Stimulated activated effector memory CD8-positive, alpha-beta T cell treated with anti-CD3 and anti-CD28 coated beads, Interleukin-12 subunit alpha, Interleukin-12 subunit beta, amount 100 ng/mL, for 72 hours (primary cell): Measurements from ENCODE around the gene DNAJB11.
"Not testable (repeated sequence)": the region's sequence is repeated elsewhere in the genome, so short reads cannot be mapped to it uniquely, and the experiment has no call there.

Experiments
- ATAC-seq: fragments of 150-1000 bp; cut with Tn5 transposase; 2 replicates; pipeline ENCODE4 v1.10.0; 2021
- DNase-seq, 2 donors: peaks; one replicate each; pipeline ENCODE4 v3.0.0; 2021 to 2022; ENCODE audit warnings: low spot score in 2 of 2
- H3K27ac Mint-ChIP-seq: one replicate; pipeline ENCODE4 v1.8.0; 2022; ENCODE audit warnings: mild to moderate bottlenecking, mixed read lengths
- H3K36me3 Mint-ChIP-seq: one replicate; pipeline ENCODE4 v1.8.0; 2022; ENCODE audit warnings: mild to moderate bottlenecking, mixed read lengths
- H3K4me1 Mint-ChIP-seq: one replicate; pipeline ENCODE4 v1.8.0; 2022; ENCODE audit warnings: mixed read lengths
- H3K4me3 Mint-ChIP-seq: one replicate; pipeline ENCODE4 v1.8.0; 2022; ENCODE audit warnings: mild to moderate bottlenecking, mixed read lengths
- H3K9me3 Mint-ChIP-seq: one replicate; pipeline ENCODE4 v1.8.0; 2022; ENCODE audit warnings: mixed read lengths

DNAJB11 gene

DNA sequence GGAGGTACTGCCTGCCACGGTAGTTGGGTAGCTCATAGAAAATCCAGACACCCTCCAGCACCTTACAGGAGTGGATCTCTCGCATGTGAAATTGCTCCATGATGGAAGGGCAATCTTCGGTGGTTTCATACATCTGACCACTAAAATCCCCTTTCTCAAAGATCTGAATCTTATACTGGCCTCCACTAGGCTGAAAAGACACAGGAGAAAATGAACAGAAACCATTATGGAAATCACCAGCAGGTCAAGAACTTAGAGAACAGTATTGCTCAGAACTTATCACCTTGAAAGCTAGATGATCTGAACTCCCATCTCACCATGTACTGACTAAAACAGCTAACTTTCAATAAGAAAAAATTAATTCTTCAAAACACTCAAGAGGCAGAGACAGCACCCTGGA lies 31.7 kb upstream of the DNAJB11 start:
- Mint-ChIP-seq H3K4me1 (peaks cover 50% of the 10 kb centered on the region), H3K4me3 (no peak overlapping the region), H3K27ac (no peak overlapping the region), H3K9me3 (no peaks in the 10 kb centered on the region), H3K36me3 (peaks cover 8% of the 10 kb centered on the region)
- ATAC-seq (peak; percentile 8), DNase-seq (no peak)

- H3K4me3 Mint-ChIP-seq, result no peak overlapping the region
- H3K9me3 Mint-ChIP-seq, result no peaks in the 10 kb centered on the region
- peaks cover 35% of the 10 kb centered on the region for H3K4me1 Mint-ChIP-seq
- H3K36me3 Mint-ChIP-seq, result peaks cover 22% of the 10 kb centered on the region
- DNase-seq (peak; percentile 72 to 84), ATAC-seq (peak; percentile 85)
- peak overlapping the region; percentile 13 for H3K27ac Mint-ChIP-seq
These were observed 30.2 kb upstream of the DNAJB11 start for GRCh38 chr3:186540221-186540834.

GRCh38 chr3:186540835-186541226 lies 29.7 kb upstream of the DNAJB11 start:
- Mint-ChIP-seq H3K4me1 (peaks cover 30% of the 10 kb centered on the region), H3K4me3 (no peak overlapping the region), H3K36me3 (peaks cover 27% of the 10 kb centered on the region), H3K27ac (peak overlapping the region; percentile 13), H3K9me3 (no peaks in the 10 kb centered on the region)
- peak; percentile 5 for ATAC-seq
- no peak for DNase-seq

DNA sequence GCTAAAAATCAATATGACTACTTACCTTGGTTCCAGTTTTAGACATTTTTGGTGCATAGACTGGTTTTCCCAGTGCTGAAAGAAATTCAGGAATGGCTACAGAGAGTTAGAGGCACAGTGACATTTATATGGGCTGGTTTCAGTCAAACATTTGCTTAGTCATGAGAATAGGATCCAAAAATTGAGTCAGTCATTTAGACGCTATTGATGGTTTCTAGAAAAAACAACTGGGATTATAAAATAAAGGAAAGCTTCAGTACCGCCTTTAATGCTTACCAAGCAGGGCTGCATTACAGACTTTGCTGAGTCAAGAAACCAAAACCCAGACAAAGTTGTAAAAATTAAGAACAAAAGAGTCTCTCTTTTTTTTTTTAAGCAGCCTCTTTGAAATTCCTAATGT lies 26.2 kb upstream of the DNAJB11 start, which contains the start of gene CRYGS:
TSS of gene CRYGS (minus strand) at position 100 of the 400 bp plus-strand sequence. CDS start at position 46, 54 bp downstream.
- Mint-ChIP-seq H3K4me1 (peaks cover 15% of the 10 kb centered on the region), H3K27ac (no peak within 1 kb of the TSS), H3K4me3 (no peak within 1 kb of the TSS), H3K36me3 (peaks cover 61% of the 10 kb centered on the region), H3K9me3 (no peaks in the 10 kb centered on the region)
- DNase-seq (no peak), ATAC-seq (no peak)

DNA sequence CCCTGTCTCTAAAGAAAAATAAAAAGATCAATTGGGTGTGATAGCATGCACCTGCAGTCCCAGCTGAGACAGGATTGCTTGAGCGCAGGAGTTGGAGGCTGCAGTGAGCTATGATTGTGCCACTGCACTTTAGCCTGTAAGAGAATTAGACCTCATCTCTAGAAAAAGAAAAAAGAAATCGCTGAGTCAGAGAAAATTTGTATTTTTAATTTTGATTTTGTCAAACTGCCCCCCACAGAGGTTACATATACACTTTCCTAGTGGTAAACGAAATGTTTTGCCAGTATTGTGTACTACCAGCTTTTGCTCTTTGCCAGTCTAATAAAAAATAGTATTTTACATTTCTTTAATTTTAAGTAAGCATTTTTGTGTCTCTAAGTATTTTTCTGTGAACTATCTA lies 21.0 kb upstream of the DNAJB11 start:
- Mint-ChIP-seq H3K4me1 (no peaks in the 10 kb centered on the region), H3K9me3 (no peaks in the 10 kb centered on the region), H3K36me3 (peaks cover 93% of the 10 kb centered on the region), H3K4me3 (no peak overlapping the region), H3K27ac (no peak overlapping the region)
- DNase-seq (no peak), ATAC-seq (no peak)

- ATAC-seq (no peak), DNase-seq (no peak)
- Mint-ChIP-seq H3K36me3 (peaks cover 93% of the 10 kb centered on the region), H3K4me3 (no peak overlapping the region), H3K27ac (no peak overlapping the region), H3K9me3 (no peaks in the 10 kb centered on the region), H3K4me1 (no peaks in the 10 kb centered on the region)
These were observed 19.1 kb upstream of the DNAJB11 start for GRCh38 chr3:186551387-186551786.

- H3K27ac Mint-ChIP-seq, result no peak overlapping the region
- H3K36me3 Mint-ChIP-seq, result peaks cover 93% of the 10 kb centered on the region
- ATAC-seq (no peak), DNase-seq (no peak)
- H3K4me1 Mint-ChIP-seq, result no peaks in the 10 kb centered on the region
- no peaks in the 10 kb centered on the region for H3K9me3 Mint-ChIP-seq
- H3K4me3 Mint-ChIP-seq, result no peak overlapping the region
These were observed 18.0 kb upstream of the DNAJB11 start for GRCh38 chr3:186552408-186553031.

- H3K36me3 Mint-ChIP-seq, result peaks cover 53% of the 10 kb centered on the region
- H3K9me3 Mint-ChIP-seq, result no peaks in the 10 kb centered on the region
- H3K4me3 Mint-ChIP-seq, result no peak overlapping the region
- peaks cover 62% of the 10 kb centered on the region for H3K4me1 Mint-ChIP-seq
- DNase-seq, result no peak
- ATAC-seq, result no peak
- peak overlapping the region; percentile 37 for H3K27ac Mint-ChIP-seq
These were observed 5.9 kb upstream of the DNAJB11 start for GRCh38 chr3:186564586-186564985.

GRCh38 chr3:186566772-186567071 lies 3.8 kb upstream of the DNAJB11 start:
- Mint-ChIP-seq H3K4me1 (peaks cover 55% of the 10 kb centered on the region), H3K36me3 (peaks cover 54% of the 10 kb centered on the region), H3K9me3 (no peaks in the 10 kb centered on the region), H3K27ac (peak overlapping the region; percentile 94), H3K4me3 (peak overlapping the region; percentile 93)
- no peak for DNase-seq
- ATAC-seq, result no peak

- Mint-ChIP-seq H3K4me1 (peaks cover 53% of the 10 kb centered on the region), H3K27ac (peak within 1 kb of the TSS; percentile 94), H3K36me3 (peaks cover 54% of the 10 kb centered on the region), H3K4me3 (peak within 1 kb of the TSS; percentile 93), H3K9me3 (no peaks in the 10 kb centered on the region)
- DNase-seq, result peak; percentile 100
- peak; percentile 76 for ATAC-seq
These were observed 3.2 kb upstream of the DNAJB11 start, which contains the start of gene TBCCD1 for GRCh38 chr3:186567072-186567921. Gene TBCCD1 (minus strand): TSS chr3:186567339. CDS start chr3:186564329, 3,010 bp downstream.

DNA sequence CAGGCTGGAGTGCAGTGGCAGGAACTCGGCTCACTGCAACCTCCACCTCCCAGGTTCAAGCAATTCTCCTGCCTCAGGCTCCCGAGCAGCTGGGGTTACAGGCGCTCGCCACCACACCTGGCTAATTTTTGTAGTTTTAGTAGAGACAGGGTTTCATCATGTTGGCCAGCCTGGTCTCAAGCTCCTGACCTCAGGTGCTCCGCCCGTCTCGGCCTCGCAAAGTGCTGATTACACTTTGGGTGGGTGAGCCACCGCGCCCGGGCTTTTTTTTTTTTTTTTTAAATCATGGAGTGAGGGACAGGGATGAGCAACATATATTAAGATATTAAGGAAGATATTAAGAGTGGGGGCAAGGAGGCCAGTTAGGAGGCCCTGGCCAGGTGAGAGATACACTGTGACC lies 1.2 kb upstream of the DNAJB11 start:
- H3K9me3 Mint-ChIP-seq, DNase-seq, ATAC-seq: not testable (repeated sequence)
- Mint-ChIP-seq H3K36me3 (peaks cover 54% of the 10 kb centered on the region), H3K4me3 (peak overlapping the region; percentile 93), H3K27ac (peak overlapping the region; percentile 98), H3K4me1 (peaks cover 39% of the 10 kb centered on the region)

GRCh38 chr3:186569779-186570095 lies 783 bp upstream of the DNAJB11 start:
- peak overlapping the region; percentile 93 for H3K4me3 Mint-ChIP-seq

DNA sequence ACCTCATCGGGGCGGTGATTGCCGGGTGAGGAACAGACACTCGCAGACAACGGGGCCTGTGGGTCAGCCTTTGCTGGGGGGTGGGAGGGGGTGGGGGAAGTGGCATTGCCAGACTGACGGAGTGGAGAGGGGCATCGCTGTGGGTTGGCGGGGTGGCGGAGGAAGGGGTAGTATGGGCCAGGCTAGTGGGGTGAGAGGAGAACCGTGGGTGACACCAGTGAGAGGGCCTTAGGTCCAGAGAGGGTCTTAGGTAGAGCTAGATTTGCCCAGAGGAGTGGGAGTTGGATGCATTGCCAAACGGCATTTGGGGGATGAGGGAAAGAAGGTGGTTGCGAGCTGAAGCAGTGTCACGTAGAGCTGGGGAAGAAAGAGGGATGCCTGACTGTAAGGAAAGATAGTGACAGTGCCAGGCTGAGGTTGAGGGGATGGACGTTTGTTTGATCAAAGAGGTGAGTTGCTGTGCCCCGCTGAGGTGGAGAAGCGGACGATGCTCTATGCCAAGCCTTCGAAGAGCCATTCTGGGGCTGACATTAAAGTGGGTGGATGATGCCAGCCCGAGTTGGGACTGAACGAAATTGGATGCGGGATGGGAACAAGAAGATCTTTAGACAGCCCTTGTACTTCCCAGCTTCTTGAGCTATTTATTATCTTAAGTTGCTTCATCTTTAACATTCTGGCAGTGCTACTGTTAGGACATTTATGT lies 572 bp downstream of the DNAJB11 start:
- ATAC-seq, result no peak
- Mint-ChIP-seq H3K9me3 (no peaks in the 10 kb centered on the region), H3K4me3 (peak overlapping the region; percentile 93), H3K27ac (peak overlapping the region; percentile 98), H3K4me1 (peaks cover 35% of the 10 kb centered on the region), H3K36me3 (peaks cover 70% of the 10 kb centered on the region)
- no peak for DNase-seq

More at GRCh38 chr3:186569779-186570095, 783 bp upstream of the DNAJB11 start:
- Mint-ChIP-seq H3K9me3 (no peaks in the 10 kb centered on the region), H3K36me3 (peaks cover 56% of the 10 kb centered on the region), H3K4me1 (peaks cover 35% of the 10 kb centered on the region), H3K27ac (peak overlapping the region; percentile 98)
- no peak for ATAC-seq
- no peak for DNase-seq

GRCh38 chr3:186571644-186572013 lies 1.1 kb downstream of the DNAJB11 start:
- H3K4me3 Mint-ChIP-seq, result peak overlapping the region; percentile 93
- DNase-seq, result no peak
- no peak for ATAC-seq
- peaks cover 75% of the 10 kb centered on the region for H3K36me3 Mint-ChIP-seq
- H3K4me1 Mint-ChIP-seq, result peaks cover 30% of the 10 kb centered on the region
- peak overlapping the region; percentile 98 for H3K27ac Mint-ChIP-seq
- H3K9me3 Mint-ChIP-seq, result no peaks in the 10 kb centered on the region

GRCh38 chr3:186577521-186577920 lies 7.0 kb downstream of the DNAJB11 start:
- Mint-ChIP-seq H3K4me3 (no peak overlapping the region), H3K9me3 (no peaks in the 10 kb centered on the region), H3K36me3 (peaks cover 98% of the 10 kb centered on the region), H3K4me1 (peaks cover 5% of the 10 kb centered on the region), H3K27ac (no peak overlapping the region)
- DNase-seq, result no peak
- ATAC-seq, result no peak
